ENCODE data around the gene CTAGE1.
"Not testable (repeated sequence)": the region's sequence is repeated elsewhere in the genome, so short reads cannot be mapped to it uniquely, and the experiment has no call there.

CTAGE1 gene

GRCh38 chr18:22434973-22435608 lies 17.4 kb upstream of the CTAGE1 start:
- DNase-seq, result no peak

- DNase-seq, result no peak
Measured at GRCh38 chr18:22433956-22434355, 16.2 kb upstream of the CTAGE1 start.

GRCh38 chr18:22432657-22433137 lies 15.0 kb upstream of the CTAGE1 start:
- DNase-seq, result no peak

GRCh38 chr18:22429564-22429963 lies 11.8 kb upstream of the CTAGE1 start:
- no peak for DNase-seq

- no peak for DNase-seq
Measured at GRCh38 chr18:22428672-22429071, 11.0 kb upstream of the CTAGE1 start.

GRCh38 chr18:22427822-22428549 lies 10.3 kb upstream of the CTAGE1 start:
- no peak for DNase-seq

- no peak for DNase-seq
Measured at GRCh38 chr18:22424565-22424963, 6.8 kb upstream of the CTAGE1 start.

GRCh38 chr18:22423878-22424564 lies 6.3 kb upstream of the CTAGE1 start:
- DNase-seq, result no peak

GRCh38 chr18:22422909-22423548 lies 5.3 kb upstream of the CTAGE1 start:
- DNase-seq, result no peak

GRCh38 chr18:22420652-22421051 lies 2.9 kb upstream of the CTAGE1 start:
- no peak for DNase-seq

- no peak for DNase-seq
Measured at GRCh38 chr18:22412176-22412911, 5.4 kb downstream of the CTAGE1 start.

- DNase-seq, result no peak
Measured at GRCh38 chr18:22411446-22411845, 6.3 kb downstream of the CTAGE1 start.

GRCh38 chr18:22410126-22410525 lies 7.6 kb downstream of the CTAGE1 start:
- DNase-seq, result no peak

- DNase-seq, result no peak
Measured at GRCh38 chr18:22409445-22409844, 8.3 kb downstream of the CTAGE1 start.

GRCh38 chr18:22408059-22408458 lies 9.7 kb downstream of the CTAGE1 start:
- no peak for DNase-seq

- no peak for DNase-seq
Measured at GRCh38 chr18:22405142-22405541, 12.6 kb downstream of the CTAGE1 start.

- DNase-seq, result no peak
Measured at GRCh38 chr18:22403950-22404349, 13.8 kb downstream of the CTAGE1 start.

GRCh38 chr18:22399949-22400348 lies 17.8 kb downstream of the CTAGE1 start:
- DNase-seq, result no peak

- DNase-seq, result no peak
Measured at GRCh38 chr18:22398464-22398863, 19.3 kb downstream of the CTAGE1 start.

- DNase-seq, result no peak
Measured at GRCh38 chr18:22394428-22394827, 23.3 kb downstream of the CTAGE1 start.

- DNase-seq, result not testable (repeated sequence)
Measured at GRCh38 chr18:22393164-22393563, 24.6 kb downstream of the CTAGE1 start.

Measured in GOT3 (cell line).